Endothelial cell of umbilical vein (primary cell): ENCODE data around the gene CACNG8. TPM values are rescaled to one million over a fixed set of nuclear protein-coding genes. Genes with fewer than 3 reads are reported as not detected.

Source experiments
- BruUV-seq: library from RNA; stranded (reverse); fragments of 400-500 nt; replicated peaks from 2 replicates; lab custom pipeline; 2021; lab: Mats Ljungman, UMichigan
- CTCF ChIA-PET: fragments of 300-600, 350-600 bp; sonication (Branson Sonifier 250); formaldehyde crosslinking; loops from one replicate; lab custom pipeline; 2021; ENCODE audit warnings: antibody characterized with exemption, inconsistent platforms; lab: Charles Lee
- POLR2A ChIA-PET: fragments of 300-600, 350-600 bp; sonication (Branson Sonifier 250); formaldehyde crosslinking; loops from one replicate; lab custom pipeline; 2021; ENCODE audit warnings: antibody characterized with exemption, inconsistent platforms; lab: Charles Lee
- DNase-seq: peaks from one replicate; pipeline ENCODE4 v3.0.0-alpha.2; 2011; ENCODE audit warnings: low read depth, low spot score
- FAIRE-seq: peaks from 2 replicates; lab custom pipeline; 2011; peaks lifted over from hg19 to GRCh38; lab: Jason Lieb, UNC
- H2AFZ ChIP-seq: 2 replicates; pipeline ENCODE4 v1.6.0; 2012; ENCODE audit warnings: low read depth, low read length, control low read depth, inconsistent platforms
- H3K27ac ChIP-seq: 2 replicates; pipeline ENCODE4 v1.5.1; 2011; ENCODE audit warnings: low read depth, mild to moderate bottlenecking, control low read depth, low read length, moderate library complexity; ENCODE audit not compliant: insufficient read depth
- H3K27me3 ChIP-seq, 2 experiments: 2 replicates each; pipeline versions ENCODE4 v1.6.0 to v1.6.1; 2011; ENCODE audit warnings: low read length in 2 of 2, mixed read lengths in 1 of 2; ENCODE audit not compliant: control insufficient read depth in 2 of 2, insufficient read depth in 2 of 2
- H3K36me3 ChIP-seq, 2 experiments: 2 replicates in 1 of 2; 3 replicates in 1 of 2; pipeline ENCODE4 v1.5.1; 2011; ENCODE audit warnings: low read length in 2 of 2, mild to moderate bottlenecking in 1 of 2, moderate library complexity in 1 of 2; ENCODE audit not compliant: control insufficient read depth in 2 of 2, insufficient read depth in 2 of 2; ENCODE audit errors: extremely low read depth in 1 of 2
- H3K4me1 ChIP-seq: 3 replicates; pipeline ENCODE4 v1.5.1; 2011; ENCODE audit warnings: mild to moderate bottlenecking, low read length; ENCODE audit not compliant: control insufficient read depth, insufficient read depth; ENCODE audit errors: extremely low read depth
- H3K4me2 ChIP-seq: 2 replicates; pipeline ENCODE4 v1.6.1; 2011; ENCODE audit warnings: low read length, control low read depth, mixed read lengths; ENCODE audit not compliant: insufficient read depth
- H3K4me3 ChIP-seq, 3 experiments: fragments of 200-600 bp in 1 of 3; sonication (generic), shearing (Covaris generic) in 1 of 3; replicated peaks in 1 of 3; 2 replicates each; pipeline ENCODE4 v1.5.1; 2011 to 2016; ENCODE audit warnings: control low read depth in 3 of 3, low read length in 3 of 3, mild to moderate bottlenecking in 2 of 3, inconsistent platforms in 1 of 3, low read depth in 1 of 3, moderate library complexity in 1 of 3; ENCODE audit not compliant: insufficient read depth in 1 of 3
- H3K79me2 ChIP-seq: 2 replicates; pipeline ENCODE4 v1.6.0; 2012; ENCODE audit warnings: low read length, inconsistent platforms; ENCODE audit not compliant: control insufficient read depth, insufficient read depth
- H3K9ac ChIP-seq: replicated peaks from 2 replicates; pipeline ENCODE3; 2011; ENCODE audit warnings: low read length, control low read depth; ENCODE audit not compliant: insufficient read depth; ENCODE audit errors: extremely low read depth
- H3K9me1 ChIP-seq: replicated peaks from 3 replicates; pipeline ENCODE4 v1.6.0; 2011; ENCODE audit warnings: mild to moderate bottlenecking, low read length; ENCODE audit not compliant: control insufficient read depth, insufficient read depth; ENCODE audit errors: extremely low read depth
- H3K9me3 ChIP-seq: replicated peaks from 2 replicates; pipeline ENCODE4 v1.5.1; 2012; ENCODE audit warnings: low read length, inconsistent platforms; ENCODE audit not compliant: control insufficient read depth, insufficient read depth
- H4K20me1 ChIP-seq: replicated peaks from 2 replicates; pipeline ENCODE3; 2011; ENCODE audit warnings: mild to moderate bottlenecking, low read length; ENCODE audit not compliant: control insufficient read depth, insufficient read depth; ENCODE audit errors: extremely low read depth
- CTCF ChIP-seq, 2 donors: IDR thresholded peaks; 1 replicate in 1 of 2; 2 replicates in 1 of 2; pipeline ENCODE4 v1.5.1; 2011; ENCODE audit warnings: low read length in 2 of 2, mild to moderate bottlenecking in 2 of 2, moderate library complexity in 2 of 2, control low read depth in 1 of 2, inconsistent platforms in 1 of 2, low read depth in 1 of 2; ENCODE audit not compliant: insufficient read depth in 1 of 2; ENCODE audit errors: extremely low read depth in 1 of 2
- EZH2 ChIP-seq: IDR thresholded peaks from 2 replicates; pipeline ENCODE4 v1.6.1; 2012; ENCODE audit warnings: borderline replicate concordance, low read depth, mild to moderate bottlenecking, moderate library complexity, low read length, inconsistent platforms; ENCODE audit not compliant: severe bottlenecking
- FOS ChIP-seq: IDR thresholded peaks from 2 replicates; pipeline ENCODE4 v1.6.1; 2011; ENCODE audit warnings: mild to moderate bottlenecking, low read length, moderate library complexity, borderline replicate concordance; ENCODE audit not compliant: insufficient read depth
- GATA2 ChIP-seq: IDR thresholded peaks from 2 replicates; pipeline ENCODE4 v1.7.0; 2011; ENCODE audit warnings: low read depth, mild to moderate bottlenecking, moderate library complexity, mixed read lengths, low read length; ENCODE audit not compliant: insufficient read length, insufficient read depth
- JUN ChIP-seq: IDR thresholded peaks from 2 replicates; pipeline ENCODE4 v1.6.1; 2011; ENCODE audit warnings: borderline replicate concordance, low read depth; ENCODE audit not compliant: insufficient read length, insufficient read depth
- MAX ChIP-seq: IDR thresholded peaks from 2 replicates; pipeline ENCODE4 v1.6.1; 2011; ENCODE audit not compliant: insufficient read depth, insufficient read length
- MYC ChIP-seq: IDR thresholded peaks from one replicate; pipeline ENCODE4 v1.6.1; 2011; ENCODE audit warnings: mild to moderate bottlenecking, low read depth, low read length
- POLR2A ChIP-seq: IDR thresholded peaks from 2 replicates; pipeline ENCODE4 v1.6.1; 2012; ENCODE audit warnings: low read depth, mild to moderate bottlenecking, control low read depth, low read length
- POLR2AphosphoS5 ChIP-seq: IDR thresholded peaks from 2 replicates; pipeline ENCODE4 v1.6.1; 2012; ENCODE audit warnings: low read depth, mild to moderate bottlenecking, control low read depth, low read length, moderate library complexity; ENCODE audit not compliant: insufficient read depth
- dilution Hi-C: fragments of 300-500 bp; cut with MboI; formaldehyde crosslinking; loops from one replicate; pipeline ENCODE4 v1.15.0; 2019; ENCODE audit warnings: low sequenced_read_pairs; ENCODE audit not compliant: extremely low pct_ligation_motif_present
- intact Hi-C: fragments of 100-400 bp; cut with micrococcal nuclease; formaldehyde crosslinking; loops from one replicate; pipeline ENCODE4 v1.10.0; 2022
- polyA plus RNA-seq, 4 experiments: library from polyadenylated mRNA; depleted of rRNA in 3 of 4; stranded (reverse) in 3 of 4; unstranded in 1 of 4; fragments of >200 nt; gene quantifications; 2 replicates each; pipeline versions ENCODE4 v1.2.1 to v1.2.3, GENCODE V29; 2011 to 2012; ENCODE audit warnings: missing spikeins in 1 of 4
- total RNA-seq: library from RNA; stranded (reverse); gene quantifications from 2 replicates; pipeline ENCODE4 v1.2.3, GENCODE V29; 2021

CACNG8 gene
- total and polyA plus RNA-seq, 2 donors (not counting 3 experiments of a cell fraction or from before 2014, with no cell fraction given), result 0.18 to 1.7 TPM

GRCh38 chr19:53951947-53952346 lies 10.8 kb upstream of the CACNG8 start:
- intact Hi-C loops (no loop called here), dilution Hi-C loops (no loop called here)
- Histone ChIP-seq H3K9me3 (no peaks in the 10 kb centered on the region), H3K4me1 (no peaks in the 10 kb centered on the region), H3K27ac (no peak overlapping the region), H3K36me3 (no peaks in the 10 kb centered on the region), H3K4me3 (no peak overlapping the region), H4K20me1 (no peaks in the 10 kb centered on the region), H3K27me3 (peaks cover 3 to 4% of the 10 kb centered on the region in 2 experiments), H2AFZ (no peak overlapping the region), H3K79me2 (no peaks in the 10 kb centered on the region), H3K9me1 (no peaks in the 10 kb centered on the region), H3K4me2 (no peak overlapping the region), H3K9ac (no peak overlapping the region)
- DNase-seq (no peak), FAIRE-seq (no peak)
- TF ChIP-seq FOS (no peak), MAX (no peak), POLR2A (no peak), MYC (no peak), CTCF (IDR thresholded peaks at IDR 0.05; ENCODE audit: extremely low read depth in 1 of 2, insufficient read depth in 1 of 2, low read depth in 1 of 2, low read length in 2 of 2) (no peak), EZH2 (no peak), JUN (no peak), POLR2AphosphoS5 (no peak), GATA2 (no peak)
- CTCF ChIA-PET, result no interaction called here
- POLR2A ChIA-PET, result no interaction called here
- BruUV-seq, result no TSS peak
